Lower lobe of right lung (tissue), 2 donors: Measurements from ENCODE around the gene UCN3. TPM values are rescaled to one million over a fixed set of nuclear protein-coding genes. Genes with fewer than 3 reads are reported as not detected.

Experiments
- ATAC-seq, 2 donors: fragments of 200-7000 bp; cut with Tn5 transposase; one replicate each; pipeline ENCODE4 v1.9.1; 2020 to 2022; ENCODE audit warnings: mild to moderate bottlenecking in 2 of 2, moderate library complexity in 2 of 2
- DNase-seq: peaks from one replicate; pipeline ENCODE4 v3.0.0-alpha.2; 2020
- H3K27ac ChIP-seq: fragments of 200-600 bp; one replicate; pipeline ENCODE4 v1.8.0; 2022
- H3K27me3 ChIP-seq: fragments of 200-600 bp; one replicate; pipeline ENCODE4 v1.8.0; 2022; ENCODE audit warnings: low read depth
- H3K36me3 ChIP-seq: fragments of 200-600 bp; one replicate; pipeline ENCODE4 v1.8.0; 2022; ENCODE audit warnings: mild to moderate bottlenecking
- H3K4me1 ChIP-seq: fragments of 200-600 bp; one replicate; pipeline ENCODE4 v1.8.0; 2022
- H3K4me3 ChIP-seq: fragments of 200-600 bp; one replicate; pipeline ENCODE4 v1.8.0; 2022; ENCODE audit warnings: mild to moderate bottlenecking
- H3K9me3 ChIP-seq: fragments of 200-600 bp; one replicate; pipeline ENCODE4 v1.8.0; 2022
- CTCF ChIP-seq: fragments of 200-600 bp; IDR thresholded peaks from one replicate; pipeline ENCODE4 v1.8.0; 2022; ENCODE audit warnings: antibody characterized with exemption, mild to moderate bottlenecking
- intact Hi-C: fragments of 100-400 bp; cut with DNase I; formaldehyde crosslinking; loops from one replicate; pipeline ENCODE4 v1.11.0; 2022
- total RNA-seq: library from RNA; stranded (reverse); fragmentation: NEBNext Ultra II Directional; extraction: Animal tissue kit (Norgen Biotek cat#: 25700); gene quantifications from one replicate; pipeline ENCODE4 v1.2.1, GENCODE V29; 2021
- donor health status: DM: no; HTN: yes; CAD: no; lungs with severe emphysema.

UCN3 gene
- total RNA-seq, 1 donor from 2014 or later: 0.53 TPM

GRCh38 chr10:5418584-5418983, 53.8 kb downstream of the UCN3 start:
- H3K27me3 ChIP-seq: no peaks in the 10 kb centered on the region
- H3K4me3 ChIP-seq: no peak overlapping the region
- no peaks in the 10 kb centered on the region for H3K36me3 ChIP-seq
- DNase-seq: no peak
- no peak overlapping the region for H3K27ac ChIP-seq
- H3K4me1 ChIP-seq: no peaks in the 10 kb centered on the region
- no peak for TF ChIP-seq CTCF
- intact Hi-C loops: no loop called here
- ATAC-seq: no peak
- no peaks in the 10 kb centered on the region for H3K9me3 ChIP-seq

GRCh38 chr10:5419466-5420094, 54.8 kb downstream of the UCN3 start:
- ATAC-seq (no peak), DNase-seq (no peak)
- intact Hi-C loops: loop anchor here (10.0 kb wide), 1 partner anchor 565 kb away; no protein-coding TSS in a partner anchor
- Histone ChIP-seq H3K9me3 (no peaks in the 10 kb centered on the region), H3K4me1 (peaks cover 5% of the 10 kb centered on the region), H3K27me3 (no peaks in the 10 kb centered on the region), H3K4me3 (no peak overlapping the region), H3K36me3 (no peaks in the 10 kb centered on the region), H3K27ac (no peak overlapping the region)
- no peak for TF ChIP-seq CTCF

GRCh38 chr10:5423771-5424170, 59.0 kb downstream of the UCN3 start:
- intact Hi-C loops: loop anchor here (10.0 kb wide), 1 partner anchor 569 kb away; no protein-coding TSS in a partner anchor
- ATAC-seq (no peak), DNase-seq (no peak)
- Histone ChIP-seq H3K27me3 (no peaks in the 10 kb centered on the region), H3K4me3 (no peak overlapping the region), H3K9me3 (no peaks in the 10 kb centered on the region), H3K4me1 (peaks cover 17% of the 10 kb centered on the region), H3K36me3 (no peaks in the 10 kb centered on the region), H3K27ac (no peak overlapping the region)
- no peak for TF ChIP-seq CTCF

Other genes starting within 250 kb of the UCN3 start
- gene AKR1C8, start 179.8 kb upstream of the UCN3 start, total RNA-seq: 0.83 TPM
- gene AKR1C4, start 168.1 kb upstream of the UCN3 start, total RNA-seq: not detected
- not detected for gene TUBAL3, start 39.9 kb downstream of the UCN3 start, total RNA-seq
- gene NET1, start 47.6 kb downstream of the UCN3 start, total RNA-seq: 46.7 TPM
- not detected for gene CALML5, start 134.6 kb downstream of the UCN3 start, total RNA-seq
- not detected for gene CALML3, start 160.0 kb downstream of the UCN3 start, total RNA-seq